HG02588 (cell line): ENCODE results near the gene CACTIN.

Experiments used
- ATAC-seq: cut with Tn5 transposase; IDR thresholded peaks from one replicate; pipeline ENCODE4 v1.9.1; 2021; ENCODE audit warnings: mild to moderate bottlenecking, moderate library complexity; ENCODE audit not compliant: unreplicated experiment

CACTIN gene

GRCh38 chr19:3664879-3665642 is 38.5 kb upstream of the CACTIN start:
- no peak for ATAC-seq

DNA sequence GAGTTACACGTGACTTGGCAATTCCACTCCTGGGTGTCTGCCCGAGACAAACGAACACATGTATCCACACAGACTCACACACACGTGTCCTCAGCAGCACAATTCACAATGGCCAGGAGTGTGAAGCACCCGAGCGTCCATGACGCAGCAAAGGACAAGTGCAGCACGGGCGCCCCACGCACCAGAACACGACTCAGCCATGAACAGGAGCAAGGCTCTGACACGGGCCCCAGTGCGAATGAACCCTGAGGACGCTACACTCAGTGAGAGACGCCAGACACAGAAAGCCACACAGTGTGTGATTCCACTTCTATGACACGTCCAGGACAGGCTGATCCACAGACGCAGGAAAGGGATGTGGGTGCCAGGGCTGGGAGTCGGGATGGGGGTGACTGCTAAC is 37.2 kb upstream of the CACTIN start:
- no peak for ATAC-seq

DNA sequence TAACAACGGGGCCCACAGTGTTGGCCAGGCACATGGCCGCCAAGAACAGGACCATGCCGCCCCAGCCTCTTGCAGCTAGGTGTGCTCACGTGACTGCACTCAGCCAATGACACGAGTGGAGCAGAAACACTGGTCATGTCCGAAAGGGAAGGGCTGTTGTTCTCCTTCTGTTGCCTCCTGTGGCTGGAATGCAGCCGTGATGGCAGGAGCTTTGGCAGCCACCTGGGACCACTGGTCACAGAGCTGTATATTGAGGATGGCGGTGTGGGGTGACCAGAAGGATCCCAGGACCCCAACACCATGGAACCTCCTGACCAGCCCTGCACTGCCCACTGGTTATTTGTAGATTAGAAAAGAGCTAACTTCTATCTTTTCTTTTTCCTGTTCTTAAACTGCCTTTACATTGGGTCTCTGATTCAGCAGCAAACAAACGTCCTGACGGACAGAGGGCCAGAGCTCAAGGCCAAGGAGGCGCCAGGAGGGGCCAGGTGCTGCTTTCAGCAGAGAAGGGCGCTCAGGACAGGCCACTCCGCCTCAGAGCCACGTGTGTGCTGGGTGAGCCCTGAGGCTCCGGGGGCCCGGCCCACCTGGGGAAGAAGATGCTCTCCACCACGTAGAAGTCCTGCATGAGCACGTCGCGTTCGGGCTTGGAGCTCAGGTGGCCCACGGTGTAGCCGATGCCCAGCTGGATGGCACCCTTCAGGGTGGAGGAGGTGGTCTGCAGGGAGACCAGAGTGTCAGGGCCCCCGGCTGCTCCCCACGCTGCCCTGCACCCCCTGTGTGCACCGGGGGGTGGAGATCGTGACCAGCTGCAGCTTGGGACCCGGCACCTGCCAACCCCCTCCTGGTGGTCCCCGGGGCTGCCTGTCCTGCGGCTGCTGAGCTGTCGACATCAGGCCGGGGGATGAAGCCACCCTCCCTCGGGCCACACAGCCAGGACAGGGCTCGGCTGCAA is 35.0 kb upstream of the CACTIN start:
- ATAC-seq = no peak

DNA sequence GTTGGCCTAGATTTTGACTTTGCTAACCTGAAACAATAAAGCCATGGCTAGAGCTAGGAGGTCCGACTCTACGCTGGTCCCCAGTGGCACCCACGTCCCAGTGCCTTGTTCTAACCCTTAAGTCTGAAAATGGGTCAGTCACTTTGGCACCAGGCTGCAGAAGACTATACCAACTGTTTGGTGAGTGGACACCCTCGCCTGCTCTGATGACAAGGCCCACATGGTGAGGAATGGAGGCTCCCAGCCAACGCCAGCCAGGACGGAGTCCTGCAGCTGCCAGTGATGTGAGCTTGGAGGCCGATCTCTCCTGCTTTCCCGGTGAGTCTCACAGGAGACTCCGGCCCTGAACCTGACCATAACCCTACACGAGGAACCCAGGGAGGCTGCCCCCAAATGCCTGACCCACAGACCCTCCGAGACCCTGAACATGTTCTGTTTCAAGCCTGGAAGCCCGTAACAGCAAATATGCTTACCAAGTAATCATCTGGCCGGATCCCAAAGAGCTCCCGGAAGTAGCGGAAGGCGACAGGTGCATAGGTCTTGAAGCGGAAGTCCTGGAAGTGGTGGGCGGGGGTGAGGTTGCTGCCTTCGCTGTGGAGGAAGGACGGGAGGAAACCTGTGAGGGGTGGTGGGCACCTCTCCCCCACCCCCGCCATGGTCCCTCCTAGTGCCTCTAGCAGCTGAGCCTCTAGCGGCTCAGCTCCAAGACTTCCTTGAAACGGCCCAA is 34.1 kb upstream of the CACTIN start:
- no peak for ATAC-seq

- no peak for ATAC-seq
Measured at GRCh38 chr19:3659746-3660112, 33.1 kb upstream of the CACTIN start.

GRCh38 chr19:3658870-3659745 is 32.5 kb upstream of the CACTIN start:
- ATAC-seq = no peak

- ATAC-seq = no peak
Measured at GRCh38 chr19:3658004-3658869, 31.6 kb upstream of the CACTIN start.

GRCh38 chr19:3657395-3657769 is 30.8 kb upstream of the CACTIN start:
- no peak for ATAC-seq

GRCh38 chr19:3656747-3657394 is 30.3 kb upstream of the CACTIN start:
- ATAC-seq = no peak

DNA sequence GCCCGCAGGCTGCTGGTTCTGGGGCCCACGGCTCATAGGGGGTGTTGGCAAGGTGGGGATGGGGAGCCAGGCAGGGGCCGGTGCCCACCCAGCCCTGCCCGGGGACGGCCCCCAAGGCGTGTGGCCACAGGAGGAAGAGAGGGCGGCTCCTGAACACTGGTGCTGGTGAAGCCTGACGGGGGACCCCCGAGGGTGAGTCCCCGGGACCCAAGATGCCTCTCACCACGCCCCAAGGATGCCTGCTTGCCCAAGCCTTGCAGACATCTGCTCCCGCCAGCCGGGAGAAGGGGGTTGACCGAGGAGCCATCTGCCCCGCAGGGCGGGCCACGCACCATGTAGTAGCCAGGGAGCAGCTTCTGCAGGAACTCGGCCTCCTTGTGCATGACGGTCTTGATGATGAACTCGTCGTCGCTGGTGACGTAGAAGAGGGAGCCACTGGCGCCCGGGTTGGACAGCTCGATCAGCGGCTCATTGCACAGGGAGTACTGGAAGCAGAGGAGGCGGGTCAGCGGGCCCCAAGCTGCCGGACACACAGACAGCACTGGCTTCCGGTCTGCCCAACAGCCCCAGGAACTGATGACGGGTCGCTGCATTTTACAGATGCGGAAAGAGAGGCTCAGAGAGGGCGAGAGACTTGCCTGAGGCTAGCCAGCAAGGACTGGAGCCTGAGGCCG is 29.6 kb upstream of the CACTIN start:
- no peak for ATAC-seq

- ATAC-seq = no peak
Measured at GRCh38 chr19:3655402-3656072, 28.9 kb upstream of the CACTIN start.

GRCh38 chr19:3653865-3654513 is 27.4 kb upstream of the CACTIN start:
- no peak for ATAC-seq

DNA sequence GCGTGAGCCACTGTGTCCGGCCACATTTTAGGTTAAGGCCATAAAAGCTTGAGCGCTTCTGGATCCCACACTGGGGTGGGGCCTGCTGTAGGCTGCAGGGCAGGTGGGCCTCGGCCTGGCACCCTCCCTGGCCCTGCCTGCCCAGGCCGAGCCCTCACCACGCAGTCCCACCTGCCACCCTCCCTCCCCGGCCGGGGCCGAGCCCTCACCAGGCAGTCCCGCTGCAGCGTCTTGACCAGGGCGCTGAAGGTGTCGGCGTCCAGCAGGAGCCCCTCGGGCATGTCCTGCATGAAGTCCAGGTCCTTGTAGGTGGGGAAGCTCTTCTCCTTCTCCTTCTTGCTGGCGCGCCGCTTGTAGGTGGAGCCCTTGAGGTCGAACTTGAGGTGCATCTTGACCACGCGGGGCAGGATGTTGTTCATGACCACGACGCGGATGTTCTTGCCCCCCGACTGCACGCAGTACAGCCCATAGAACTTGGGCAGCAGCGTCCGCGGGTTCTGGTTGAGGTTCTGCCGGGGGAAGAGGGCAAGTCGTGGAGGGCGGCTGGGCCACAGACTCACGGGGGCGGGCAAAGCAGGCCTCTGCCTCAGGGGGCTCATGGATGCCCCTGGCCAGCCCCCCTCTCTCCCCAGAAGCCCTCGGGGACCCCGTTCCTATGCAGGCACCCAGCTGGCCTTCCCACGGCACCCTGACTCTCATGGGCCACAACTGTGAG is 26.6 kb upstream of the CACTIN start:
- ATAC-seq = no peak

DNA sequence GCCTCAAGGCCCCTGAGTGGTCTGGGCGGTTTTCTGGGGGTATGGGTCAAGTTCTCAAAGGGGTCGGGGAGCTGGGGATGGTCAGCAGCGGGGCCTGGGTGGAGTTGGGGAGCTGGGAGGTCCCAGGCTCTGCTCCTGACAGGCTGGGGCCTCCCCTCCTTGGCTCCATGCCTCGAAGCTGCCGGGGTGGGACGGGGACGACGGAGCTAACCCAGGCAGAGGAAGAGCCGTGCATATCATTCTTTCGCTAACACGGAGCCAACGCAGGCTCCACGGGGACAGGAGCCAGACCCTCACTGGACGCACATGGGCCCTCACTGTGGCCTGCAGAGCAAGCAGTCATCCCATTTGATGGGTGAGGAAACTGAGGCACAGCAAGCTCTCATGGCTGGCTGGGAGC is 25.8 kb upstream of the CACTIN start:
- no peak for ATAC-seq

GRCh38 chr19:3651684-3652083 is 25.1 kb upstream of the CACTIN start:
- ATAC-seq = no peak

DNA sequence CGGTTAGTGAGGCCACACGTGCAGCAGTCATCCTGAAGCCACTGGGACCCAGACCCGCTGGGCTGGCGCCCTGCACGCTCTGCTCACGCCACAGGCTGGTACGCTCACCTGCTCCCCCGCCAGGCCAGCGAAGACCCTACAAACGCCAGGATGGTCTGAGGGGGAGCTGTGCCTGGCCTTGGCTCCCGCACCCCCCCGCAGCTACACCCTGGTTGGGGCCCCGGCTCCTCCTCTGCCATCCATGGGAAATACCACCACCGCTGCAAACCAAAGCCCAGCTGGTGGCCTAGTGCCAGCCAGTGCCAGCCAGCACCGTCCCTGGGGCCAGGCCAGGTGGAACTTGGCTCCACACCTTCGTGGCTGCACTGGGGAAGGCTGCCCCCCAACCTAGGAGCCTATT is 23.3 kb upstream of the CACTIN start:
- no peak for ATAC-seq
